GM10847 (cell line): ENCODE data around the gene OLAH.

Experiments
- POLR2A ChIP-seq: IDR thresholded peaks from 2 replicates; pipeline ENCODE4 v1.6.1; 2011; ENCODE audit not compliant: insufficient read length; ENCODE audit errors: extremely low read depth

OLAH gene

DNA sequence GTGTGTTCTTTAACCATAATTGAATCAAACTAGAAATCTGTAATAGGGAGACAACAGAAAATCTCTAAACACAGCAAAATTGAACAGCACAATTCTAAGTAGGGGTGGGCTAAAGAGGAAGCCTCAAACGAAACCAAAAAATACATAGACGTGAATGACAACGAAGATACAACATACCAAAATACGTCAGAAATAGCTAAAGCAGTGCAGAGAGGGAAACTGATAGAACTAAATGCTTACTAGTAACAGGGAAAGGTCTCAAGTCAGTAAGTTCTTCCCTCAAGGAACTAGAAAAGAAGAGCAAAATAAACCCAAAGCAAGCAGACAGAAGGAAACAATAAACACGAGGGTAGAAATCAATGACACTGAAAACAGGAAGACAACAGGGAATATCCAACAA is 72.5 kb downstream of the OLAH start:
- no peak for TF ChIP-seq POLR2A

GRCh38 chr10:15118615-15119014 is 74.9 kb downstream of the OLAH start:
- TF ChIP-seq POLR2A: no peak

DNA sequence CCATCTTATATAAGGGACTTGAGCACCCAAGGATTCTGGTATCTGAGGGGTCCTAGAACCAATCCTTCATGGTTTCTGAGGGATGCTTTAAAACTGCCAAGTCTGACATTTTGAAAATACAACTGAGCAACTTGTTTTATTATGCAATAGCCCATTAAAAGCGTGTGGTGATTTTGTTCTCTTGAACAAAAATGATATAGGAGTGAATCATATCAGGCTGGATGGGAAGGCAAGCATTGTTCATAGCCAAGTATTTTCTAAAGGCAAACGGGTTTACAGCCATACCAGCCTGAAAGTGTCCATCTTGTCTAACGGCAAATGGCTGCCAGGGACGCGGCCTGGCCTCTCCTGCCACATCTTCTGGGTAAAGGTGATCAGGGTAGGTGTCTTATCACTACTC is 76.8 kb downstream of the OLAH start:
- TF ChIP-seq POLR2A: no peak

GRCh38 chr10:15121707-15122106 is 78.0 kb downstream of the OLAH start:
- no peak for TF ChIP-seq POLR2A

DNA sequence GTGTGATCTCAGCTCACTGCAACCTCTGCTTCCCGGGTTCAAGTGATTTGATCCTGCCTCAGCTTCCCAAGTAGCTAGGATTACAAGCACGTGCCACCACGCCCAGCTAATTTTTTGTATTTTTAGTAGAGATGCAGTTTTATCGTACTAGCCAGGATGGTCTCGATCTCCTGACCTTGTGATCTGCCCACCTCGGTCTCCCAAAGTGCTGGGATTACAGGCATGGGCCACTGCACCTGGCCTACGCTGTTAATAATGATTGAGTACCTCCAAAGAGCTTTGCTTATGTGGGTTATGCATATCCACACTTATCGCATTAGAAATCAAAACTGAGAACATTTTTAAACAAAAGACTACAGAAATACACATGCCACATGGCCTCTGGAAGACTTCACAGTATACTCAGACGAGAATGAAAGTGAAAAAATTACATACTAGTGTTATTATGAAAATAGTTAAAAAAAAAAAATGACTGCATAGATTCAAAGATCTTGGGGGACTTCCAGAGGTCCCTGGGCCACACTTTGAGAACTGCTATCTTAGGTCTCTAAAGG is 78.8 kb downstream of the OLAH start:
- no peak for TF ChIP-seq POLR2A
